ENCODE measurements around the gene VSIG10. TPM values are rescaled to one million over a fixed set of nuclear protein-coding genes. Genes with fewer than 3 reads are reported as not detected.

The VSIG10 gene
- total and polyA plus RNA-seq, 2 of the 13 experiments (the other 11 are each of a cell fraction or from before 2014, with no cell fraction given) = 25.6 to 42.5 TPM

- TF ChIP-seq, protein P1, sequence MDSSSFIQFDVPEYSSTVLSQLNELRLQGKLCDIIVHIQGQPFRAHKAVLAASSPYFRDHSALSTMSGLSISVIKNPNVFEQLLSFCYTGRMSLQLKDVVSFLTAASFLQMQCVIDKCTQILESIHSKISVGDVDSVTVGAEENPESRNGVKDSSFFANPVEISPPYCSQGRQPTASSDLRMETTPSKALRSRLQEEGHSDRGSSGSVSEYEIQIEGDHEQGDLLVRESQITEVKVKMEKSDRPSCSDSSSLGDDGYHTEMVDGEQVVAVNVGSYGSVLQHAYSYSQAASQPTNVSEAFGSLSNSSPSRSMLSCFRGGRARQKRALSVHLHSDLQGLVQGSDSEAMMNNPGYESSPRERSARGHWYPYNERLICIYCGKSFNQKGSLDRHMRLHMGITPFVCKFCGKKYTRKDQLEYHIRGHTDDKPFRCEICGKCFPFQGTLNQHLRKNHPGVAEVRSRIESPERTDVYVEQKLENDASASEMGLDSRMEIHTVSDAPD (CRISPR knock-in tag; IDR thresholded peaks at IDR 0.05) = 0 out of 2 replicates have a peak, but pooled peaks have one; percentile 25
- TF ChIP-seq TBP (CRISPR knock-in tag; IDR thresholded peaks at IDR 0.05) (no peak), EHMT2 (IDR thresholded peaks at IDR 0.05; ENCODE audit: borderline replicate concordance, low read depth, low read length) (no peak), SMYD3 (CRISPR knock-in tag; IDR thresholded peaks at IDR 0.05) (peak; percentile 47; the same call in 1 of the 2 replicates), ZNF841 (CRISPR knock-in tag; IDR thresholded peaks at IDR 0.05; ENCODE audit: borderline replicate concordance) (no peak; the same call in 1 of the 2 replicates), KLF13 (CRISPR knock-in tag; IDR thresholded peaks at IDR 0.05) (0 out of 2 replicates have a peak, but pooled peaks have one; percentile 26), GPBP1L1 (CRISPR knock-in tag; IDR thresholded peaks at IDR 0.05) (no peak), POLR2AphosphoS2 (IDR thresholded peaks at IDR 0.05; ENCODE audit: low read depth, low read length) (no peak), ZNF687 (CRISPR knock-in tag; IDR thresholded peaks at IDR 0.05) (peak; percentile 98), ZNF446 (CRISPR knock-in tag; IDR thresholded peaks at IDR 0.05) (peak; percentile 56), ZNF20 (CRISPR knock-in tag; IDR thresholded peaks at IDR 0.05) (peak; percentile 55; the same call in 1 of the 2 replicates), SKI (IDR thresholded peaks at IDR 0.05; ENCODE audit: partially characterized antibody) (no peak), ETV5 (CRISPR knock-in tag; IDR thresholded peaks at IDR 0.05; ENCODE audit: borderline replicate concordance) (no peak), MIER2 (CRISPR knock-in tag; IDR thresholded peaks at IDR 0.05) (no peak), ZNF354B (CRISPR knock-in tag; IDR thresholded peaks at IDR 0.05) (0 out of 2 replicates have a peak, but pooled peaks have one; percentile 41), RFXAP (CRISPR knock-in tag; IDR thresholded peaks at IDR 0.05; ENCODE audit: borderline replicate concordance) (peak; percentile 80; the same call in 1 of the 2 replicates), FOXO4 (CRISPR knock-in tag; conservative IDR thresholded peaks at IDR 0.05) (no peak)
- TF ChIP-seq, protein P2, sequence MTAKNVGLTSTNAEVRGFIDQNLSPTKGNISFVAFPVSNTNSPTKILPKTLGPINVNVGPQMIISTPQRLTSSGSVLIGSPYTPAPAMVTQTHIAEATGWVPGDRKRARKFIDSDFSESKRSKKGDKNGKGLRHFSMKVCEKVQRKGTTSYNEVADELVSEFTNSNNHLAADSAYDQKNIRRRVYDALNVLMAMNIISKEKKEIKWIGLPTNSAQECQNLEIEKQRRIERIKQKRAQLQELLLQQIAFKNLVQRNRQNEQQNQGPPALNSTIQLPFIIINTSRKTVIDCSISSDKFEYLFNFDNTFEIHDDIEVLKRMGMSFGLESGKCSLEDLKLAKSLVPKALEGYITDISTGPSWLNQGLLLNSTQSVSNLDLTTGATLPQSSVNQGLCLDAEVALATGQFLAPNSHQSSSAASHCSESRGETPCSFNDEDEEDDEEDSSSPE (CRISPR knock-in tag; IDR thresholded peaks at IDR 0.05) = peak; percentile 74
- TF ChIP-seq, protein P3, sequence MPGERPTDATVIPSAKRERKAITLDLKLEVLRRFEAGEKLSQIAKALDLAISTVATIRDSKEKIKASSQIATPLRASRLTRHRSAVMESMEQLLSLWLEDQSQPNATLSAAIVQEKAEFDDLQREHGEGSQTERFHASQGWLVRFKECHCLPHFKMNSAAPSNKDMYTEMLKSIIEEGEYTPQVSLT (CRISPR knock-in tag; IDR thresholded peaks at IDR 0.05; ENCODE audit: borderline replicate concordance, low read depth) = no peak; the same call in 1 of the 2 replicates
These were observed 32.2 kb upstream of the VSIG10 start, which contains the start of gene PEBP1 (continued) for GRCh38 chr12:118135788-118136558.
